GM18868 (cell line): ENCODE data around the gene PALM.
"Not testable (repeated sequence)": the region's sequence is repeated elsewhere in the genome, so short reads cannot be mapped to it uniquely, and the experiment has no call there.

Source experiments
- ATAC-seq: cut with Tn5 transposase; IDR thresholded peaks from one replicate; pipeline ENCODE4 v1.9.1; 2021; ENCODE audit warnings: mild to moderate bottlenecking, moderate library complexity; ENCODE audit not compliant: unreplicated experiment

Gene PALM

GRCh38 chr19:703651-704446 lies 4.9 kb upstream of the PALM start:
- ATAC-seq: no peak

- no peak for ATAC-seq
Measured at GRCh38 chr19:704447-704741, 4.3 kb upstream of the PALM start.

GRCh38 chr19:709196-709964 lies 645 bp downstream of the PALM start:
- ATAC-seq: no peak

DNA sequence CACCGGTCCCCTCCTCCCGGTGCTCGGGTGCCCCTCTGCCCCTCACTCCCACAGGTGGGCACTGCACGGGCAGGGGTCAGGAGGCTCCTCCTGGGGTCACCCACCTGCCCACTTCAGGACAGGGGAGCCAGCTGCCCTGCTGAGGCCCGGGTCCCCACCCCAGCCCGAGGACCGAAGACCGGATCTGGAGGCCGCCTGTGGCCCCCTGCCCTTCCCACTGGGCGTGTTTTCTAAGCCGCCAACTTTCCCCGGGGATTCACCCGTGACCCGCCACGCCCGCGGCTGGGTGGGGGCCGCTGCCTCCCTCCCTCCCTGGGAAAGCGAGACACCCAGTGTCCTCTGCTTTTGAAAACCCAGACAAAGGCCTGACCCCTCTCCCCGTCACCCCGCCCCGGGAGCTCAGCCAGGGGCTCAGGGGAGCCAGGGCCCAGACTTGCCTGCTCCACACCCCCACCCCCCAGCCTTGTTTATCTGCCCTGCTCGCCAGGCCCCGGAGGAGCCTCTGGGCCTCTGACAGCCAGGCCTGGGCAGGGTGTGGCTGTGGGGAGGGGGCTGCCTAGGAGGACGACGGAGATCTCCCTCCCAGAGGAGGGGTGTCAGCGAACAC lies 1.3 kb downstream of the PALM start:
- no peak for ATAC-seq

GRCh38 chr19:710767-711166 lies 2.0 kb downstream of the PALM start:
- no peak for ATAC-seq

GRCh38 chr19:711254-711653 lies 2.5 kb downstream of the PALM start:
- no peak for ATAC-seq

DNA sequence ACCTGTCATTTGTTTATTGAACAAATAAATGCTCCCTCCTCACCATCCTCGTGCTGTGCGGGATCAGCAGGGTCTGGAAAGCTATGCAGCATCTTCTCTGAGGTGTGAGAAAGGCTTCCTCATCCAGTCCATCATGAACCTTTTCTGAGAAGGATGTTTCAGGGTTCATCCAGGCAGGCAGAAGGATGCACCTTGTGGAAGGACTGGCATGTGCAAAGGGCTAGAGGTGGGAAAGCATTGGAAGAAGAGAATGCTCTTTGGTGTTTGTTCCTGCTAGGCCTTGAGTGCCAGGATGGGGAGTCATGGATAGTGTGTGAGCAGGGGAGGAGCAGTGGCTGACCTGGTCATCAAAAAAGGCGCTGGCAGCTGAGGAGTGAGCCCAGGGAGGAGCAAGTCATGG lies 6.6 kb downstream of the PALM start:
- ATAC-seq: no peak

DNA sequence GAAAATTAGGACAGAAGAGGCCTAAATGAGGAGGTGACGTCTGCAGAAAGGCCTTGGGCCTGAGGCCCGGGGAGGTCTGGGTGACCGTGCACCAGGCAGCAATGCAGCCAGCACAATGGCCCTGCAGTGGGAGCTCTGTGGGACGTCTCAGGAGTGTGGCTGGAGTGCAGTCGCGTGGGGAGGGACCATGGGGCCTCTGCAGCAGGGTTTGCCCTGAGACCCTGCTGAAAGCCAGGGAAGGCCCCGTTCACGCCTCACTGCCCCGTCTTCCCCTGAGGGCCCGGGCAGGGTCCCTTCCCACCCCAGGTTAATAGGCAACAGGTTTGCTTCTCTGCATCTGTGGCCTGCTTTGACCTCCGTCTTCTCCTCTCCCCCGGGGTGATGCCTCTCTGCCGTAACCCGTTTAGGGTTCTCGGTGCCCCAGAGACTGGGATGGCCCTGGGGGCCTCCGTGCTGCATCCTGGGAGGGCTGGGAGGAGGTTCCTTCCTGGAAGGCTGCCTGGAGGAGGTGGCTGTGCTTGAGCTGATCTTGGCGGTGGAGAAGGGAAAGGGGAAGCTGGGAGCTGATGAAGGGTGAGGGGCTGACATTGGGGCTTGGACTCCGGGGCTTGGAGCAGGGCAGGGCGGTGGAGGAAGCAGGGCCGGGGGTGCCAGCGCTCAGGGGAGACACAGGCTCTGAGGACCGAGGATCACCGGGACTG lies 9.7 kb downstream of the PALM start:
- ATAC-seq: no peak

DNA sequence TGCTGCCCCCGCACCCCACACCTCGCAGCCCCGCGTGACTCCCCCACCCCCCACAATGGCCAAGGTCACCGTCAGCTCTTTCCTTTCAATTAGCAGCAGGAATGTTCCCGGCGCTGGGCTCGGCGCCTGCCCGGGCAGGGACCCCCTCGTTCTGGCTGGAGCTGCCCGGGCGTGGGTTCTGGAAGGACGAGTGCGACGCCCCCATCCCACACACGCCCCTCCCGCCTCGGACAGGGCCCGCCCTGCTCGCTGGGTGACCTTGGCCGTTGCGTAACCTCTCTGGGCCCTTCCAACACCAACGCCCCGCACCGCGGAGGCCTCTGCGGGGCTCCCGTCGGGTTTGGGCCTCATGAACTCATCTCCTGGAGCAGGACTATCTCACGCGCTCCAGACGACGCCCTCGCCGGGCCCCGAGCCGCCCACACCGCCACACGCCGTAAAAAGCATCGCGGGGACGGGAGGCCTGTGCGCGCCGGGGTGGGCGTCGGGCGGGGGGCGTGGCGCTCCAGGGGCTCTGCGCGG lies 10.3 kb downstream of the PALM start:
- no peak for ATAC-seq

GRCh38 chr19:719636-720344 lies 11.1 kb downstream of the PALM start:
- ATAC-seq: no peak

GRCh38 chr19:720345-721160 lies 11.8 kb downstream of the PALM start:
- ATAC-seq: no peak

DNA sequence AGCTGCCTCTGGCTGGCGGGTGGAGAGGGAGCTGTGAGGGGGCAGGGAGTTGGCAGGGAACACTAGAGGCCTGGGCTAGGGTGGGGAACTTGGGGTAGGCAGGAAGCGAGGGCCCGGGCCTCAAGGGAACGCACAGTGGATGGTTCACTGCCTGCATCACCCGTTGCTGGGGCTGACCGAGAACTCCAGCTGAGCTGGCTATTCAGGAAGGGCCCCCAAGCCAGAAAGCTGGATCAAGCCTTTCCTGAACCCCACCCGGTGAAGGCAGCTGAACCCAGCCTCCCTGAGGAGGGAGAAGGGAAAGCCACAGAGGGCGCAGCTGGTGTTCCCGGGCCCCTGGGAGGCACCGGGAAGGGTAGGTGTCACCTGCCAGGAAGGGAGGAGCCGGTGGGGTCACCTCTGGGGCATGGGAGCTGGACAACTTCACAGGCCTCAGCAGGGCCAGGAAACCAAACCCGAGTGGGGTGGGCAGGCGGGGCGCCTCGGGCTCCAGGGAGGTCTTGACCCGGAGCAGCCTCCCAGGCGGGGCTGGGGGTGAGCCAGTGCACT lies 13.9 kb downstream of the PALM start:
- no peak for ATAC-seq

- ATAC-seq: no peak
Measured at GRCh38 chr19:723247-723646, 14.5 kb downstream of the PALM start.

- no peak for ATAC-seq
Measured at GRCh38 chr19:723714-724113, 15.0 kb downstream of the PALM start.

GRCh38 chr19:725461-726089 lies 16.8 kb downstream of the PALM start:
- ATAC-seq: no peak

- ATAC-seq: no peak
Measured at GRCh38 chr19:726993-727956, 18.5 kb downstream of the PALM start.

DNA sequence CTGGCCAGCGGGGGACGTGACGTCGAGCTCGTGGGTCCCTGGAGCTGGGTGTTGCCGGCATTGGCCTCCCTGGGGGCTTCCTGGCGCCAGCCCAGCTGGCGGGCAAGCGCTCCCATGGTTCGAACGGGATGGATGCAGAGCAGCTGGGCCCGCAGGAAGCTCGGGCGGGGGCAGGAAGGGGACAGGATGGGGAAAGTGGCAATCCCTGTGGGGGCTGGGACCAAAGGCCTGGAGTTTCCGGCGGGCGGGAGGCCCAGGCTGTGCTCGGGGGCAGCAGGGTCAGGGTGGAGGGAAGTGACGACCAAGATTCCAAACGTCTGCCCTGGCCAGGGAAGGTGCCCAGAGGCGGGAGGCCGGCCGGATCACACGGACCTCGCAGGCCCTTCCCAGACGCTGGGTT lies 19.3 kb downstream of the PALM start:
- ATAC-seq: no peak

- not testable (repeated sequence) for ATAC-seq
Measured at GRCh38 chr19:729564-729963, 20.8 kb downstream of the PALM start.
